HepG2 (cell line): ENCODE results near the gene PARVB. TPM values are rescaled to one million over a fixed set of nuclear protein-coding genes. Genes with fewer than 3 reads are reported as not detected.

Experiments used
- ATAC-seq: fragments of 200-7000 bp; cut with Tn5 transposase; 3 replicates; pipeline ENCODE4 v1.9.1; 2020; ENCODE audit warnings: mild to moderate bottlenecking, moderate library complexity
- BruUV-seq: library from RNA; stranded (reverse); fragments of 400-500 nt; replicated peaks from 2 replicates; lab custom pipeline; 2021; lab: Mats Ljungman, UMichigan
- CTCF ChIA-PET: fragments of 300-600 bp; formaldehyde crosslinking; extraction: SDS; loops from one replicate; lab custom pipeline; 2021; ENCODE audit warnings: low total read pairs, inconsistent platforms, low intra/inter-chr PET ratio; lab: Yijun Ruan, JAX
- POLR2A ChIA-PET: fragments of 350-600 bp; sonication (Branson Sonifier 250); formaldehyde crosslinking; loops from one replicate; lab custom pipeline; 2020; ENCODE audit warnings: antibody characterized with exemption, inconsistent platforms; lab: Yijun Ruan, JAX
- DNase-seq: peaks from one replicate; pipeline ENCODE4 v3.0.0-alpha.2; 2015; ENCODE audit warnings: low spot score
- FAIRE-seq: peaks from 3 replicates; lab custom pipeline; 2011; peaks lifted over from hg19 to GRCh38; lab: Jason Lieb, UNC
- H2AFZ ChIP-seq: one replicate; pipeline ENCODE4 v1.6.1; 2011; ENCODE audit warnings: low read length, inconsistent platforms
- H3K27ac ChIP-seq: fragments of 300-600 bp; 3 replicates; pipeline ENCODE4 v1.8.0; 2011; ENCODE audit warnings: mixed run types, mild to moderate bottlenecking, mixed read lengths, low read length, inconsistent platforms; ENCODE audit not compliant: insufficient read depth; ENCODE audit errors: extremely low read length
- H3K27me3 ChIP-seq, 2 experiments: fragments of 200-600 bp in 1 of 2; 2 replicates in 1 of 2; 3 replicates in 1 of 2; pipeline versions ENCODE4 v1.6.0 to v1.8.0; 2011; ENCODE audit warnings: low read length in 2 of 2, mild to moderate bottlenecking in 2 of 2, moderate library complexity in 2 of 2, inconsistent platforms in 1 of 2; ENCODE audit not compliant: insufficient read depth in 2 of 2, control insufficient read depth in 1 of 2
- H3K36me3 ChIP-seq, 2 experiments: fragments of 200-600 bp in 1 of 2; replicated peaks in 1 of 2; 2 replicates in 1 of 2; 3 replicates in 1 of 2; pipeline versions ENCODE4 v1.5.1 to v1.8.0; 2011; ENCODE audit warnings: low read length in 2 of 2, inconsistent platforms in 1 of 2; ENCODE audit not compliant: insufficient read depth in 2 of 2, control insufficient read depth in 1 of 2
- H3K4me1 ChIP-seq: 2 replicates; pipeline ENCODE4 v1.5.1; 2012; ENCODE audit warnings: low read length, inconsistent platforms; ENCODE audit not compliant: insufficient read depth
- H3K4me2 ChIP-seq: 2 replicates; pipeline ENCODE4 v1.6.0; 2011; ENCODE audit warnings: low read depth, low read length, inconsistent platforms
- H3K4me3 ChIP-seq, 3 experiments: fragments of 200-600 bp in 1 of 3; sonication (generic), shearing (Covaris generic) in 1 of 3; replicated peaks in 1 of 3; 2 replicates each; pipeline ENCODE4 v1.5.1; 2011 to 2016; ENCODE audit warnings: low read length in 3 of 3, inconsistent platforms in 2 of 3, low read depth in 2 of 3, mild to moderate bottlenecking in 2 of 3, control low read depth in 1 of 3, mixed read lengths in 1 of 3; ENCODE audit not compliant: insufficient read depth in 1 of 3
- H3K79me2 ChIP-seq: one replicate; pipeline ENCODE4 v1.6.1; 2011; ENCODE audit warnings: low read length, inconsistent platforms; ENCODE audit not compliant: insufficient read depth
- H3K9ac ChIP-seq: 2 replicates; pipeline ENCODE4 v1.6.0; 2011; ENCODE audit warnings: mild to moderate bottlenecking, low read depth, low read length, inconsistent platforms; ENCODE audit not compliant: insufficient read depth
- H3K9me3 ChIP-seq: 2 replicates; pipeline ENCODE4 v1.5.1; 2012; ENCODE audit warnings: mild to moderate bottlenecking, low read length
- H4K20me1 ChIP-seq: 2 replicates; pipeline ENCODE4 v1.6.0; 2011; ENCODE audit warnings: inconsistent platforms, mild to moderate bottlenecking, low read length, moderate library complexity; ENCODE audit not compliant: insufficient read depth
- HNF4G ChIP-seq, 2 experiments: sonication (generic) in 1 of 2; formaldehyde crosslinking in 1 of 2; IDR thresholded peaks; 2 replicates each; pipeline versions ENCODE4 v1.4.0 to v1.6.1; 2011 to 2020; ENCODE audit warnings: borderline replicate concordance in 2 of 2, low read depth in 2 of 2, mild to moderate bottlenecking in 2 of 2, low read length in 1 of 2, missing genetic modification reagents in 1 of 2, moderate library complexity in 1 of 2
- KLF16 ChIP-seq, 2 experiments: sonication (generic) in 1 of 2; formaldehyde crosslinking in 1 of 2; IDR thresholded peaks; 2 replicates each; pipeline versions ENCODE4 v1.6.1 to v1.8.0; 2016 to 2023; ENCODE audit warnings: missing genetic modification reagents in 2 of 2, missing compliant biosample characterization in 1 of 2
- STAG1 ChIP-seq: sonication (generic); formaldehyde crosslinking; IDR thresholded peaks from 2 replicates; pipeline ENCODE4 v1.4.0; 2020; ENCODE audit warnings: missing genetic modification reagents
- TCF7 ChIP-seq: sonication (generic); IDR thresholded peaks from 2 replicates; pipeline ENCODE4 v1.6.1; 2016; ENCODE audit warnings: antibody characterized with exemption, low read depth
- ZHX1 ChIP-seq: sonication (generic); formaldehyde crosslinking; IDR thresholded peaks from 2 replicates; pipeline ENCODE4 v1.8.1; 2022; ENCODE audit warnings: low read depth, mild to moderate bottlenecking, missing genetic modification reagents
- ZNF3 ChIP-seq: IDR thresholded peaks from 2 replicates; pipeline ENCODE4 v1.7.0; 2017; ENCODE audit warnings: inconsistent platforms
- ZNF629 ChIP-seq: sonication (generic); formaldehyde crosslinking; conservative IDR thresholded peaks from 2 replicates; pipeline ENCODE4 v1.5.0; 2020; ENCODE audit warnings: missing genetic modification reagents
- WGBS: methylation state at CpG from one replicate; pipeline ENCODE4 v1.1.6; 2017; ENCODE audit warnings: low lambda C conversion rate; 5-methylcytosine and 5-hydroxymethylcytosine counted together
- in situ Hi-C: cut with HindIII; loops from 2 replicates; pipeline ENCODE4 v1.10.0; 2017; ENCODE audit warnings: low pct_unique_long_range_greater_than_20kb; ENCODE audit not compliant: extremely low pct_ligation_motif_present
- intact Hi-C: fragments of 100-400 bp; cut with micrococcal nuclease; formaldehyde crosslinking; loops from one replicate; pipeline ENCODE4 v1.10.0; 2022; ENCODE audit not compliant: unreplicated experiment
- polyA plus RNA-seq, 8 experiments: library from polyadenylated mRNA; depleted of rRNA in 3 of 8; stranded (reverse) in 7 of 8; unstranded in 1 of 8; fragments of >200 nt; fragmentation: Illumina TruSeq in 4 of 8; extraction: Trizol in 4 of 8; gene quantifications; 2 replicates each; pipeline versions ENCODE4 v1.2.1 to v1.2.3, GENCODE V29; 2011 to 2016; ENCODE audit warnings: low read depth in 4 of 8, missing spikeins in 1 of 8, mixed read lengths in 1 of 8; ENCODE audit not compliant: insufficient read depth in 1 of 8
- total RNA-seq, 5 experiments: library from RNA; depleted of rRNA; stranded (reverse); fragments of >200 nt; fragmentation: Illumina TruSeq; extraction: Trizol; gene quantifications; 2 replicates each; pipeline ENCODE4 v1.2.3, GENCODE V29; 2016; ENCODE audit warnings: low read depth in 1 of 5

Gene PARVB
- total and polyA plus RNA-seq, 2 of the 13 experiments (the other 11 are each of a cell fraction or from before 2014, with no cell fraction given): 0.11 to 0.15 TPM

GRCh38 chr22:44037519-44038375, 13.6 kb downstream of the PARVB start:
- no peak for ATAC-seq
- no peak for FAIRE-seq
- no peak overlapping the region for H3K4me2 ChIP-seq
- intact Hi-C loops: no loop called here
- H3K4me3 ChIP-seq: no peak overlapping the region
- H3K4me1 ChIP-seq: no peaks in the 10 kb centered on the region
- DNase-seq: no peak
- no peaks in the 10 kb centered on the region for H4K20me1 ChIP-seq
- POLR2A ChIA-PET: no interaction called here
- no peak overlapping the region for H3K9ac ChIP-seq
- H3K36me3 ChIP-seq: no peaks in the 10 kb centered on the region
- H3K79me2 ChIP-seq: no peaks in the 10 kb centered on the region
- no peak overlapping the region for H2AFZ ChIP-seq
- BruUV-seq: no TSS peak
- CTCF ChIA-PET: no interaction called here
- TF ChIP-seq KLF16 (CRISPR knock-in tag; IDR thresholded peaks at IDR 0.05) (no peak), ZNF629 (CRISPR knock-in tag) (peak; percentile 53)
- TF ChIP-seq, all 625 proteins: peak for 1
- WGBS: 28% methylated on average over 8 of the region's 9 CpGs
- Histone ChIP-seq H3K9me3 (no peaks in the 10 kb centered on the region), H3K27ac (no peak overlapping the region), H3K27me3 (no peaks in the 10 kb centered on the region)
- in situ Hi-C loops: no loop called here

- H2AFZ ChIP-seq: no peak overlapping the region
- FAIRE-seq (no peak), ATAC-seq (no peak), DNase-seq (no peak)
- no peaks in the 10 kb centered on the region for H3K27me3 ChIP-seq
- no TSS peak for BruUV-seq
- no peak overlapping the region for H3K4me2 ChIP-seq
- H3K9ac ChIP-seq: no peak overlapping the region
- in situ Hi-C loops: no loop called here
- H3K27ac ChIP-seq: no peak overlapping the region
- H3K36me3 ChIP-seq: no peaks in the 10 kb centered on the region
- H3K4me1 ChIP-seq: 0 out of 2 replicates have a peak, but pooled peaks cover 6% of the 10 kb centered on the region
- intact Hi-C loops: no loop called here
- no peaks in the 10 kb centered on the region for H4K20me1 ChIP-seq
- H3K4me3 ChIP-seq: no peak overlapping the region
- no peaks in the 10 kb centered on the region for H3K79me2 ChIP-seq
- TF ChIP-seq TCF7 (no peak), ZNF3 (CRISPR knock-in tag) (no peak), ZHX1 (CRISPR knock-in tag) (no peak), HNF4G (IDR thresholded peaks at IDR 0.05; ENCODE audit: borderline replicate concordance, low read depth, low read length) (no peak), HNF4G (CRISPR knock-in tag; IDR thresholded peaks at IDR 0.05; ENCODE audit: borderline replicate concordance, low read depth) (no peak), STAG1 (CRISPR knock-in tag) (no peak)
- no peaks in the 10 kb centered on the region for H3K9me3 ChIP-seq
- CTCF ChIA-PET: no interaction called here
- POLR2A ChIA-PET: no interaction called here
- 49% methylated on average over 8 of the region's 8 CpGs for WGBS
These were observed 15.6 kb downstream of the PARVB start for GRCh38 chr22:44039566-44040171.
